NCI-H1436 (cell line): Measurements from ENCODE around the gene FYCO1.
A peak's percentile ranks its signal among the peaks of the same experiment; 100 is the strongest.
"Not testable (repeated sequence)": the region's sequence is repeated elsewhere in the genome, so short reads cannot be mapped to it uniquely, and the experiment has no call there.

Experiments
- DNase-seq: peaks from one replicate; lab custom pipeline; 2025; lab: John Stamatoyannopoulos, UW

Gene FYCO1

DNA sequence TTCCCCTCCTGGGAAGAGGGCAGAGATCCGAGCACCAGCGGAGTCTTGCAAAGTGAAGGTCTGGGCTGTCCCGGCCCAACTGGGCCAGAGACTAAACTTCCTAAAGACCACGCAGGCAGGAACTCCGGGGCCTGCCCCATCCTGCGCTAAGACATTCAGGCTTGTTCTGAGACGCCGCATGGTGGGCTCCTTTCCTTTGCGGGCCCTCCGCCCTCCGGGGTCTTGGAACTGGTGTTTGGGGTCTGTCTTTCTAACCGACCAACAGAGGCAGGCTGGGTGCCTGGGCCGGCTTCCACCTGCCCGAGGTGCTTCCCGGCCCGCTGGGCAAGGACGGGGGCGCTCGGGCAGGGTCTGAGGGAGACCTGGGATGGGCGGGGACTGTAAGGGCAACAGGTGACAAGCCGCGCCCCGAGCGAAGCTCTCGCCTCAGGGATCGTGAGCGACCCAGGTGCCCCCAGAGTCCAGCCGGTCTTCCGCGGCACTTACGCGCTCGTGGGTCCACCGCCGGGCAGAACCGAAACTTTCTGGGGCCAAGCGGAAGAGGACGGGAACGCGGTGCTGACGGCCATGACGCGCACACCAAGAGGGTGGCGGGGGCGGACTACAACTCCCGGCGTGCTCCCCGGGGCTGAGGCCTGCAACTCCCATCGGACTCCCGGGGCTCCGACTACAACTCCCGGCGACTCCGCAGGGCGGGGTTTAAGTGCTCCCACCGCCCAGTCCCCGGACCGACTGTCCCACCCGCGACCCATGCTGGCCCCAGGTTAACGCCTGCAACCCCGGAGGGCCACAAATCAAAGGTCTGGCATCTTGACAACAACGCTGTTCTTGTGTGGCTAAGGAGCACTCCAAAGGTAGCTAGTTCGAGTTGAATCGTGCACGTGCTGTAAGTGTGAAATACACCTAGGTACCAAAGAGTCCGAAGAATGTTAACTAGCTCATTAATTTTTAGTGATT, at the start of gene FYCO1:
Gene FYCO1 (minus strand): TSS at position 589 of the 957 bp plus-strand sequence. CDS start 10,914 bp downstream, outside the sequence.
- DNase-seq = peak; percentile 34

- no peak for DNase-seq
Measured at GRCh38 chr3:46038916-46039315, 43.3 kb upstream of the FYCO1 start.

DNA sequence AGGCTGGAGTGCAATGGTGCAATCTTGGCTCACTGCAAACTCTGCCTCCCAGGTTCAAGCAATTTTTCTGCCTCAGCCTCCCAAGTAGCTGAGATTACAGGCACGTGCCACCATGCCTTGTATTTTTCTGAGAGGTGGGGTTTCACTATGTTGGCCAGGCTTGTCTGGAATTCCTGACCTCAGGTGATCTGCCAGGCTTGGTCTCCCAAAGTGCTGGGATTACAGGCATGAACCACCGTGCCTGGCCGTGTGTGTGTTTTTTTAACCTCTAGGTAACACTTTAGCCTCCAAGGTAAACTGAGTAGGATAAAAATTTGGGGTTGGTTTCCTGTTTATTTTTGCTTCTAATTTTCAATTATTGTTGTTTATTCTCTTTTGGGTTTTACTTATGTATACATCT, 42.4 kb upstream of the FYCO1 start:
- not testable (repeated sequence) for DNase-seq

DNA sequence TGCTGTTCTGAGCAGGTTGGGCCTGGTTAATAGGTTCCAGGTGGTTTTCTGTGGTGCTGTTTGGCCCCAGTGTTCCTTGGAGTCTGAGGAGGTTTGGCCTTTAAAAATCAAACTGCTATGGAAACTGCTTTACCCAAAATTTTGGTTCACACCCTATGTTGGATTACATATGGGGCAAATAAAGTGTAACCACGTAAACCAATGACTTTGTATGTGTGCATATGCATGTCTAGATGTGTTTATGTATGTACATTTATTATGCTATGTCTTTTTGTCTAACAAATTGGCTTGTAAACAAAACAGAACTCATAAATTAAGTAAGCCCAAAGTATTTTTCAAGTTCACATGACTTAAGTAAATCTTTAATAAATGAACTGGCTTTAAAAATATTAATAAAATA, 40.6 kb upstream of the FYCO1 start:
- no peak for DNase-seq

- DNase-seq = no peak
Measured at GRCh38 chr3:46031747-46032146, 36.1 kb upstream of the FYCO1 start.

DNA sequence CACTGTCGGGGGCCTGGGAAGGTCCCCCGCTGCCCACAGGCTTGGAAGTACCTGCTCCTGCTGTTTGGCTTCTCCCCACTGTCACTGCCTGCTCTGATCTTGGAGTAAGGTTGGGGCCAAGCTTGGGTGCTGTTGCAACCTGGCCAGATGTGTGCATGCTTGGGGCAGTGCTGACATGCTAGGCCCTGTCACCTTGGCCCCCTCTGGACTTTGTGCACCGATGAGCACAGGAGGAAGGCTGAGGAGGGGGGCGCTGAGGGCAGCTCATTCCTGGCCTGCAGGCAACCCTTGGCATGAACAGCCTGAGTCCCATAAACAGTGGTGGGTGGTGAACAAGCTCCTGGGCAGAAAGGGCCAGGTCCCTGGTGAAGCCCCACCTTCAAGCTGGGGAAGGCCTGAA, 35.6 kb upstream of the FYCO1 start:
- no peak for DNase-seq

DNA sequence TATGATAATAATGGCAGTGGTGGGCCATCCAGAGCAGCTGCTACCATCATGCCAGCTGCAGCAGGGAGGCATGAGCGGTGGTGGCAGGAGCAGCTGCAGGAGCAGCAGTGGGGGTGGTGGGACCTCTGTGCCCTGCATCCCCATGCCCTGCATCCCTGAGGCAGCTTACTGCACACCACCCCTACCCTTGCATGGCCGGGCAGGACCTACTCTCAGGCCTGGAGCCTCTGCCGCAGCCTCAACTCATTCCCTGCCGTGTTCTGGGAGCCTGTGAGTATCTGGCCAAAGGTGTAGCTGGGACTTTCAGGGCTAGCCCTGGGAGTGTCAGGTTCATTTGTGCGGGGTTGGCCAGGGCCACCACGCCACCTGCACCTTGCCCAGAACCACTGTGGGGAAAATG, 35.0 kb upstream of the FYCO1 start:
- no peak for DNase-seq

- DNase-seq = no peak
Measured at GRCh38 chr3:46029953-46030543, 34.4 kb upstream of the FYCO1 start.

DNA sequence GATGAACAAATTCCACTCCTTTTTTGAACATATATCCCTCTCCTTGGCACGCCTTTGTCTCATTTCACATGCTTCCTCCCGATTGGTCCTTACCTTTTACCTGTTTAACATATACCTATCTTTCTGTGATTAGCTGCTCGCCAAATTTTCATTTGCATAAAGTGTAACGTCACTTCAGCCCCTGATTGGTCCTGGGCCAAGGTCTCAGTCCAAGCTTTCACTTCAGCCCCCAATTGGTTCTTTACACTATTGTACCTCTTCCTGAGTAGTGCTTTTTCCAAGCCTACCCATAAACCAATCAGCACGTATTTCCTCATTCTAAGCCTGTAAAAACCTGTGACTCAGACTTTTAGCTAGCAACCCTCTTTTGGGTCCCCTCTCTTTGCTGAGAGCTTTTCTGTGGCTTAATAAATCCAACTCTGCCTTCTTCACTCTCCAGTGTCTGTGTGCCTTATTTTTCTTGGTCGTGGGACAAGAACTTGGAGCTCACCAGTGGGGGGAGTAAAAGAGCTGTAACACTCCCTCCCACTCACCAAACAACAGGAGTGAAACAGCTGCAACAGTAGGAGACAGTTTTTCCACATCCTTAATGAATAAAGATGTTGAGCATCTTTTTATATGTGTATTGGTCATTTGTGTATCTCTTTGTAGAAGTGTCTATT, 32.2 kb upstream of the FYCO1 start:
- no peak for DNase-seq

GRCh38 chr3:46027021-46027705, 31.5 kb upstream of the FYCO1 start, which contains the start of gene XCR1:
XCR1 (minus strand) TSS chr3:46027483; CDS start chr3:46021947, 5,536 bp downstream.
- no peak for DNase-seq

DNA sequence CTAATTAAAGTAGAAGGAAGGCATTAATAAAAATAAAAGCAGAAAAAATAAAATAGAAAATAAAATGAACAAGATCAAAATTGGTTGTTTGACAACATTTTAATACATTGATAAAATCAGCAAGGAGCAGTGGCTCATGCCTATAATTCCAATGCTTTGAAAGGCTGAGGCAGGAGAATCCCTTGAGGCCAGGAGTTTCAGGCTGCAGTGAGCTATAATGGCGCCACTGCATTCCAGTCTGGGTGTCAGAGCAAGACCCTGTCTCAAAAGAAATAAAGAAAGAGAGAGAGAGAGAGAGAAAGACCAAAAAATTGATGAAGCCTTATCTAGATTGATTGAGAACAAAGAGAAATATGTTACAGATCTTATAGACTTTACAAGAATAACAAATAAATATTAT, 29.5 kb upstream of the FYCO1 start:
- DNase-seq = no peak

DNA sequence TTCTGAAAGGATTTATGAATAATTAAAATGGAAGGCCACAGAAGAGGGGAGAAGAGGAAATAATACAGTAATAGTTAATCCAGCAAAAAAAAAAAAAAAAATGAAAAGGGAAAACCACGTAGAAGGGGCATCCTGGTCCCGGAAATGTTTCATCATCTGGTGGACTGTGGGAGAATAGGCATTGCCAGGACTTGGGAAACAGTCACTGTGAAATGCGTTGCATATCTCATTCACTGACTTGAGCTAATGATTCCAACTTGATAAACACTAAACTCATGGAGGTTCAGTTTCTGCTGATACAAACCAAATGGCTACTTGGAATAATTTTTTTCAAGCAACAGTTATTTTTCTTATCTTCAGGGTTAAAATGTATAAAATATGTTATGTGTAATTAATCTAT, 28.5 kb upstream of the FYCO1 start:
- DNase-seq = no peak

- no peak for DNase-seq
Measured at GRCh38 chr3:46022909-46023785, 27.5 kb upstream of the FYCO1 start.

DNA sequence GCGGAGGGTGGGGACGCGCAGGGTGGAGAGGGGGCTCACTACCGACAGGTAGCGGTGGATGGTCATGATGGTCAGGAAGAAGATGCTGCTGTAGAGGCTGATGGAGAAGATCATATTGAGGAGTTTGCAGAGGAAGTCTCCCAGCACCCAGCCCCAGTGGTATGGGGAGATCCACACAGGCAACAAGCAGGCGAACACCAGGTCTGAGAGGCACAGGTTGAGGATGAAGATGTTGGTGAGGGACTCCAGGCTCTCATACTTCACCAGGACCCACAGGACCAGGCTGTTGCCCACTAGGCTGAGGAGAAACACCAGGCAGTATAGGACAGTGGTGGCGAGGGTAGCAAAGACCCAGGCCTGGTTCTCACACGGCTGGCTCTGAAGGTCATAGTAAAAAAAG, 25.9 kb upstream of the FYCO1 start:
- no peak for DNase-seq

DNA sequence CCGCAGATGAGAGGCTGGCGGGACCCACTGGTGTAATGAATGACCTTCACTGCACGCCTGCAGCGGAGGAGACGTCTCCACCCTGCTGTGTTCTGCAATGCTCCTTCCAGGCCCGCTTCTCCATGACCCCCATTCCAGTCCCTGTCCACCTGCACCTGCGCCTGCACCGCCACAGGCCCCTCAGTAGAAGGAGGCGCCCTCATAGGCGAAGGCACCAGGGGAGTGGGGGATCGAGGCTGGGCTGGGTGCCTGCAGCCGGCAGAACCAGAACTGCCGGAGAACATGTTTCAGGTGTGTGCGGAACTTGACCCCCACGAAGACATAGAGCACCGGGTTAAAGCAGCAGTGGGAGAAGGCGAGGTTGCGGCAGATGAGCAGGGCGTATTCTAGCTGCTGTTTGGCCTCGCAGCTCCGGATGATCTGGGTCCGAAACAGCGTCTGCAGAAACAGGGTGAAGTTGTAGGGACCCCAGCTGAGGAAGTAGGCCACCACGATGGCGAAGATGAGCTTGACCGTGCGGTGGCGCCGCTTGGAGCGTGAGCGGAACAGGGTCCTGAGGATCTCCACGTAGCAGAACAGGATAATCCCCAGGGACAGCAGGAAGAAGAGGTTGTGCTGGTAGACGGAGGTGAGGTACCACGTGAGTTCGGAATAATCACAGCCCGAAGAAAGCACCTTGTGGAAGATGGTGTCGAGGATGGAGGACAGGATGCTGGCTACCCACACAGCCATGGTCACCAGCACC, 25.3 kb upstream of the FYCO1 start:
- DNase-seq = no peak

DNA sequence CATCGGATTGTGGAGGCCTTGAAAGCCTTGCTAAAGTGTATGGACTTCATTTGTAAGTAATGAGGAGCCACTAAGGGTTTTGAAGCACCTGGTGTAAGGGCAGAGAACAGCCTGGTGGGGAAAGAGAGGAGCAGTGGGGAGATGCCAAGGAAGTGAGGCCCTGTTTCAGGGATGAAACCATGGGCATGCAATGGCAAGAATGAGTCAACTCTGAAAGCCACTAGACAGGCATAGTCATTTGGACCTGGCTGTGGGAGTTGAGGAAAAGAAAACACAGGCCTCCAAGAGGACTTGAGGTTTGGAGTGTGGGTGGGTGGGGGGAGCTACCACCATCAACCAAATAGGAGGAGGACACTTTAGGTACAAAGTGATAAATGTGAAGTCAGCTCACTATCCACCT, 24.1 kb upstream of the FYCO1 start:
- DNase-seq = no peak

DNA sequence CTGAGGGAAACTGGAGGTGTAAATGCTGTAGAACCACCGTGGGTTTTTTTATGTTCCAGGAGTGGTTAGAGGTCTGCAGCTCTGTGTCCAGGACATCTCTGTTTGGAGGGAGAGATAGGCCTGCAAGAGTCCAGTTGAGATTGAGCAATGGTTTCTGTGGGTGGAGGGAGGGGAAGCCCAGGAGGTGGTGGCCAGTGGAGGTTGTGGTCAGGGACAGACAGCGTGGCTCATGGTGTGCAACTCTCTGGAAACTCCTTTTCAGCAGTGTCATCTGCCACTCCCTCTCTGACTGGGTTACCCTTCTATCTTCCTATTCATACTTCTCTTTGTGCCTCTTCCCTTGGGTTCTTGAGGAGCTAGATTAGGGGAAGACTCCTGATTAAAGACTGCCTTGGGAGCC, 22.1 kb upstream of the FYCO1 start:
- no peak for DNase-seq

- no peak for DNase-seq
Measured at GRCh38 chr3:46013316-46014094, 17.9 kb upstream of the FYCO1 start.

GRCh38 chr3:46012246-46012645, 16.6 kb upstream of the FYCO1 start:
- no peak for DNase-seq
